PC-9 (cell line): ENCODE data around the gene STEAP1B.

Experiments
- CTCF ChIP-seq: fragments of 200-600 bp; sonication (generic); conservative IDR thresholded peaks from 2 replicates; pipeline ENCODE4 v1.6.1; 2017; ENCODE audit warnings: mixed run types, antibody characterized with exemption, mild to moderate bottlenecking, moderate library complexity
- EZH2 ChIP-seq: fragments of 200-600 bp; sonication (generic); IDR thresholded peaks from 2 replicates; pipeline ENCODE4 v1.8.0; 2017; ENCODE audit warnings: antibody characterized with exemption, low read depth

- no peak for TF ChIP-seq EZH2
- TF ChIP-seq CTCF, result no peak
Observed at GRCh38 chr7:22544245-22544644, 44.3 kb upstream of the STEAP1B start.
